GM13977 (cell line): Measurements from ENCODE around the gene MOK.

ENCODE experiments used
- DNase-seq: peaks from one replicate; pipeline ENCODE4 v3.0.0; 2012; ENCODE audit warnings: low spot score
- in situ Hi-C: fragments of 300-500 bp; cut with MboI; formaldehyde crosslinking; loops from one replicate; pipeline ENCODE4 v1.12.0; 2022; ENCODE audit warnings: low sequenced_read_pairs, low pct_unique_long_range_greater_than_20kb, mixed read lengths, inconsistent platforms; ENCODE audit not compliant: unreplicated experiment
- TF ChIP-seq, protein P1 (sequence below): IDR thresholded peaks from 2 replicates; pipeline ENCODE4 v1.5.1; 2012; ENCODE audit warnings: mild to moderate bottlenecking, control low read depth; ENCODE audit not compliant: insufficient read depth; ENCODE audit errors: extremely low read depth, missing control alignments

The MOK gene

DNA sequence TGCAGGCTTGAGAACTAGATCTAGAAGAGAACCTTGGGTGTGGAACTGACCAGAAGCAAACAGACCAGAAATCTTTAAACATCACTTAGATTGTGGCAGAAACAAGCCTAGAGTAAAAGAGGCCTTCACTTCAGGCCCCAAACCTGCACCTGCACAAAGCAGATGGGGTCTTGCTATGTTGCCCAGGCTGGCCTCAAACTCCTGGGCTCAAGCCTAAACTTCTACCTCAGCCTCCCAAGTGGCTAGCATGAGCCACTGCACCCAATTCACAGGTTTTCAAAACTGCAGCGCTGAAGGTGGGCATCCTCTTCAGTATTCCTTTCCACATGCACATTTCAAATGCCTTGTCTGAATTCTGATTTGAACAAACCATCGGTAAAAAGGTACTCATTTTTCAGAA is 19.9 kb downstream of the MOK start:
- in situ Hi-C loops, result no loop called here

DNA sequence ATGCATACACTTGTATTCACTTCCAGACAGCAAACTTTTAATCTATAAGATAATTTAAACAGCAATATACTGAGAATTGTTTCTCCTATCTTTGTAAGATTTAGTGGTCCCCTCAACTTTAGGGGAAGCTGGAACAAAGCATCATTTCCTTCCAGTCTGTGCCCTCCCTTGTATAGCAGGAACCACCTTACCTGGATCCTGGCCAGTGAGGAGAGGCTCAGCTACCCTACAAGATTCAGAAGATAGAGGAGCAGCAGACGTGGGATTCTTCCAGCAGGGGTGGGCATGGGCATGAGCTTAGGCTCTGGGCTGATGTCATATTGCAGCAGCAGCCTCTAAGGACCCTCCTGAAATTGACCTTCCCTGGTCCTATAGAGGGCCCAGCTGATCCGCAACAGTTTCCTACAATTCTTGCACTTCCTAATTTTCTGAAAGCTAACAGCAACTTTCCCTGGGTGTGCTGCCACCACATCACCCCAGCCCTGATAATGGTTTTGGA is 21.3 kb downstream of the MOK start:
- no peak for DNase-seq
- TF ChIP-seq, protein P1, sequence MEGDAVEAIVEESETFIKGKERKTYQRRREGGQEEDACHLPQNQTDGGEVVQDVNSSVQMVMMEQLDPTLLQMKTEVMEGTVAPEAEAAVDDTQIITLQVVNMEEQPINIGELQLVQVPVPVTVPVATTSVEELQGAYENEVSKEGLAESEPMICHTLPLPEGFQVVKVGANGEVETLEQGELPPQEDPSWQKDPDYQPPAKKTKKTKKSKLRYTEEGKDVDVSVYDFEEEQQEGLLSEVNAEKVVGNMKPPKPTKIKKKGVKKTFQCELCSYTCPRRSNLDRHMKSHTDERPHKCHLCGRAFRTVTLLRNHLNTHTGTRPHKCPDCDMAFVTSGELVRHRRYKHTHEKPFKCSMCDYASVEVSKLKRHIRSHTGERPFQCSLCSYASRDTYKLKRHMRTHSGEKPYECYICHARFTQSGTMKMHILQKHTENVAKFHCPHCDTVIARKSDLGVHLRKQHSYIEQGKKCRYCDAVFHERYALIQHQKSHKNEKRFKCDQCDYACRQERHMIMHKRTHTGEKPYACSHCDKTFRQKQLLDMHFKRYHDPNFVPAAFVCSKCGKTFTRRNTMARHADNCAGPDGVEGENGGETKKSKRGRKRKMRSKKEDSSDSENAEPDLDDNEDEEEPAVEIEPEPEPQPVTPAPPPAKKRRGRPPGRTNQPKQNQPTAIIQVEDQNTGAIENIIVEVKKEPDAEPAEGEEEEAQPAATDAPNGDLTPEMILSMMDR, result no peak
- in situ Hi-C loops, result no loop called here

More for the DNA sequence above, 19.9 kb downstream of the MOK start:
- TF ChIP-seq, protein P1, result no peak
- no peak for DNase-seq

DNA sequence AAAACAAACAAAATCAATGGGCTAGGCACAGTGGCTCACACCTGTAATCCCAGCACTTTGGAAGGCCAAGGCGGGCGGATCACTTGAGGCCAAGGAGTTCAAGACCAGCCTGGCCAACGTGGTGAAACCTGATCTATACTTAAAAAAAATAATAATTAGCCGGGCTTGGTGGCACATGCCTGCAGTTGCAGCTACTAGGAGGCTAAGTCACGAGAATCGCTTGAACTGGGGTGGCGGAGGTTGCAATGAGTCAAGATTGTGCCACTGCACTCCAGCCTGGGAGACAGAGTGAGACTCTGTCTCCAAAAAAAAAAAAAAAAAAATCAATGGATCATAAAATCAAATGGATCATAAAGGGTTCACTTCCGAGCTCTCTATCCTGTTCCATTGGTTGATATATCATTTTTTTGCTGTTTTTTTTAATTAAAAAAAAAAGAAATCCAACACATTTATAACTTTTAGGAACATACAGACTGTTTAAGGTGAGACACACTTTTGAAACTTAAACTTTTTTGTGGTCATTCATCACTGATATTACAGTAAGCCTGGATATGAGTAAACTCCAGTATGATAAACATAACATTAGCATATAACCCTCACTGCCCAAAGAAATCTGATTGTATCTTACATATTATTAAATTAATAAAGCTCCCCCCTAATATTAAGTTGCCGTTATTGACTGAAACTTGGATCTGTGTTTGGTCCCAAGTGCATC is 22.1 kb downstream of the MOK start:
- in situ Hi-C loops, result no loop called here

DNA sequence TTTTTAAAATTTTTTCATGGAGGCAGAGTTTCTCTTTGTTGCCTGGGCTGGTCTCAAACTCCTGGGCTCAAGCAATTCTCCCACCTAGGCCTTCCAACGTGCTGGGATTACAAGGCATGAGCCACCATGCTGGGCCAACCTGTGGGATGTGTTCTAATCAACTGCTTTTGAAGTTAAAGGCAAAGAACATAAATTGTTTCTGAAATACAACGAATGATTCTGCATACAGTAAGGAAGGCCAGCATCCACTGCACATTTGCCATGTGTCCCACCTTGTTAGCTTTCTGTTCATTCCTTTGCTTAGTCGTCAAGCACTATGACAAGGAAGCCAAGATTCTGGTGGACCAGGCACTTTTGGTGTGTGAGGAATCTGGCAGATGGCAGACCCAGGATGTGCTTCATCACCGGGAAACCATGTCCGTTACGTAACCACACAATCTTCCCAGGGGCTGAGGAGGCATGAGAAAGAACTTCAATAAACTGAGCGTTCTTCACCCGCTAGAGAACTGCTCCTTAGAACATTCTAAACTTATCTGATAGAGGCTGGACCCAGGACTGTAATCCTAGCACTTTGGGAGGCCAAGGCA is 24.5 kb downstream of the MOK start:
- in situ Hi-C loops, result no loop called here
- TF ChIP-seq, protein P1, result no peak
- no peak for DNase-seq

More for the DNA sequence above, 22.1 kb downstream of the MOK start:
- DNase-seq, result no peak
- TF ChIP-seq, protein P1, result no peak

DNA sequence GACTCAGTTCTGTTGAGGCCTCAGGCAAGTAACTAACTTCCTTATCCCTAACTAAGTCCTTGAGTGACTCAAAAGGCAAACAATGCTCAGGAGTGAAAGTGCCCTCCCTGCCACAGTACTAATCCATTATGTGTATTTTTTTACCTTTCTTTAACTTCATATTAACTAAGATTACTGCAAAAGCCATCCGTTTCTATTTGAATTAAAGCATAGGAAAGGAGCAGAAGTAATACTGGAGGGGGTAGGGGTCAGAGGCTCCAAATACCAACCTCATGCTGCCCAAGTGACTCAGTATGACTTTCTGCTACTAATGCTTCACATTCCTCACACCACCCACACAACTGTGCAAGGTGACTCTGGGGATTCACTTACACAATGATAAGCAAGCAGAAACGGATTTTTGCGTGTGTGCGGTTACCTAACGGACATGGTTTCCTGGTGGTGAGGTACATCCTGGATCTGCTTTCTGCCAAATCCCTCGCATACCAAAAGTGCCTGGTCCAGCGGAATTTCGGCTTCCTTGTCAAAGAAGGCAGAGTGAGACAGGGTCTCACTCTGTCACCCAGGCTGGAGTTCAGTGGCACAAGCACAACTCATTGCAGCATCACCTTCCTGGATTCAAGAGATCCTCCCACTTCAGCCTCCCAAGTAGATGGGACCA is 25.1 kb downstream of the MOK start:
- in situ Hi-C loops, result no loop called here
- TF ChIP-seq, protein P1, result no peak
- no peak for DNase-seq

DNA sequence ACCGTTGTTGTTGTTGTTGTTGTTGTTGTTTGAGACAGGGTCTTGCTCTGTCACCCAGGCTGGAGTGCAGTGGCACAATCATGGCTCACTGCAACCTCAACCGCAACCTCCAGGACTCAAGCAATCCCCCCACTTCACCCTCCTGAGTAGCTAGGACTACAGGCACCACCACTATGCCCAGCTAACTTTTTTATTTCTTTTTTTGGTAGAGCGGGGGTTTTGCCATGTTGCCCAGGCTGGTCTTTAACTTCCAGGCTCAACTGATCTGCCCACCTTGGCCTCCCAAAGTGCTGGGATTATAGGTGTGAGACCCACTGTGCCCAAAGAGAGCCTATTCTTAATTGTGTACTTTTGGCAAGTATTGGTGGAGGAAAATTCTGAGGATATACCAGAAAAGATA is 25.7 kb downstream of the MOK start:
- no peak for DNase-seq

More for the DNA sequence above, 25.7 kb downstream of the MOK start:
- TF ChIP-seq, protein P1, result no peak
- in situ Hi-C loops, result no loop called here
